Panc1 (cell line): Measurements from ENCODE around the gene PLP1. TPM values are rescaled to one million over a fixed set of nuclear protein-coding genes. Genes with fewer than 3 reads are reported as not detected.

Experiments
- ATAC-seq: fragments of 200-7000 bp; cut with Tn5 transposase; 2 replicates; pipeline ENCODE4 v1.9.1; 2020; ENCODE audit warnings: mild to moderate bottlenecking, moderate library complexity
- BruUV-seq: library from RNA; stranded (reverse); fragments of 400-500 nt; replicated peaks from 2 replicates; lab custom pipeline; 2021; lab: Mats Ljungman, UMichigan
- CTCF ChIA-PET: fragments of 300-600 bp; sonication (Branson Sonifier 250); formaldehyde crosslinking; loops from one replicate; lab custom pipeline; 2022; ENCODE audit warnings: antibody characterized with exemption; lab: Charles Lee
- POLR2A ChIA-PET: fragments of 300-600 bp; sonication (Branson Sonifier 250); formaldehyde crosslinking; loops from one replicate; lab custom pipeline; 2022; ENCODE audit warnings: antibody characterized with exemption; lab: Charles Lee
- DNase-seq: peaks from one replicate; pipeline ENCODE4 v3.0.0-alpha.2; 2010; ENCODE audit warnings: low read depth, low spot score
- H3K27ac ChIP-seq: 2 replicates; pipeline ENCODE4 v1.5.1; 2011; ENCODE audit warnings: mild to moderate bottlenecking, low read length, inconsistent platforms
- H3K27me3 ChIP-seq: fragments of 200-500 bp; sonication (Bioruptor generic); 2 replicates; pipeline ENCODE4 v1.6.0; 2014; ENCODE audit warnings: low read length, inconsistent platforms; ENCODE audit not compliant: control insufficient read depth, insufficient read depth
- H3K36me3 ChIP-seq: fragments of 200-500 bp; sonication (Bioruptor generic); 2 replicates; pipeline ENCODE4 v1.5.1; 2014; ENCODE audit warnings: inconsistent platforms, mild to moderate bottlenecking, low read length, moderate library complexity; ENCODE audit not compliant: control insufficient read depth, insufficient read depth
- H3K4me1 ChIP-seq: 2 replicates; pipeline ENCODE4 v1.5.1; 2011; ENCODE audit warnings: inconsistent platforms, mild to moderate bottlenecking, low read length, moderate library complexity; ENCODE audit not compliant: control insufficient read depth, insufficient read depth
- H3K4me3 ChIP-seq, 2 experiments: 2 replicates each; pipeline ENCODE4 v1.5.1; 2011 to 2012; ENCODE audit warnings: low read depth in 2 of 2, low read length in 2 of 2, mild to moderate bottlenecking in 2 of 2, inconsistent platforms in 1 of 2, moderate library complexity in 1 of 2
- H3K9me3 ChIP-seq: fragments of 200-500 bp; sonication (Bioruptor generic); 2 replicates; pipeline ENCODE4 v1.5.1; 2014; ENCODE audit warnings: low read depth, mild to moderate bottlenecking, inconsistent platforms, low read length, moderate library complexity; ENCODE audit not compliant: control insufficient read depth, insufficient read depth
- POLR2AphosphoS5 ChIP-seq: IDR thresholded peaks from 2 replicates; pipeline ENCODE4 v1.6.1; 2012; ENCODE audit warnings: mild to moderate bottlenecking, low read depth, low read length, moderate library complexity
- SIN3A ChIP-seq: IDR thresholded peaks from 2 replicates; pipeline ENCODE4 v1.6.1; 2012; ENCODE audit warnings: low read depth, mild to moderate bottlenecking, low read length, moderate library complexity, borderline replicate concordance; ENCODE audit not compliant: insufficient read depth
- TCF7L2 ChIP-seq: IDR thresholded peaks from 2 replicates; pipeline ENCODE4 v1.6.1; 2011; ENCODE audit warnings: mild to moderate bottlenecking, low read depth, low read length, inconsistent platforms
- in situ Hi-C: cut with HindIII; loops from 2 replicates; pipeline ENCODE4 v1.10.0; 2016; ENCODE audit warnings: low sequenced_read_pairs, low pct_unique_long_range_greater_than_20kb
- intact Hi-C: fragments of 100-400 bp; cut with micrococcal nuclease; formaldehyde crosslinking; loops from one replicate; pipeline ENCODE4 v1.10.0; 2022; ENCODE audit not compliant: unreplicated experiment
- total RNA-seq: library from RNA; stranded (reverse); gene quantifications from one replicate; pipeline ENCODE4 v1.2.1, GENCODE V29; 2021; ENCODE audit not compliant: unreplicated experiment
- TF ChIP-seq, protein P1 (sequence below), 2 experiments: IDR thresholded peaks; 2 replicates each; pipeline ENCODE4 v1.6.1; 2011 to 2012; ENCODE audit warnings: low read depth in 2 of 2, control low read depth in 1 of 2, low read length in 1 of 2, mild to moderate bottlenecking in 1 of 2, moderate library complexity in 1 of 2; ENCODE audit not compliant: insufficient read depth in 1 of 2
- TF ChIP-seq, protein P2 (sequence below): fragments of 450-650 bp; IDR thresholded peaks from 2 replicates; pipeline ENCODE4 v1.5.1; 2017; ENCODE audit warnings: mild to moderate bottlenecking

PLP1 gene
- total RNA-seq, 1 experiment from 2014 or later, result 0.13 TPM

GRCh38 chrX:103730796-103731493 lies 45.7 kb upstream of the PLP1 start:
- TF ChIP-seq, protein P1, sequence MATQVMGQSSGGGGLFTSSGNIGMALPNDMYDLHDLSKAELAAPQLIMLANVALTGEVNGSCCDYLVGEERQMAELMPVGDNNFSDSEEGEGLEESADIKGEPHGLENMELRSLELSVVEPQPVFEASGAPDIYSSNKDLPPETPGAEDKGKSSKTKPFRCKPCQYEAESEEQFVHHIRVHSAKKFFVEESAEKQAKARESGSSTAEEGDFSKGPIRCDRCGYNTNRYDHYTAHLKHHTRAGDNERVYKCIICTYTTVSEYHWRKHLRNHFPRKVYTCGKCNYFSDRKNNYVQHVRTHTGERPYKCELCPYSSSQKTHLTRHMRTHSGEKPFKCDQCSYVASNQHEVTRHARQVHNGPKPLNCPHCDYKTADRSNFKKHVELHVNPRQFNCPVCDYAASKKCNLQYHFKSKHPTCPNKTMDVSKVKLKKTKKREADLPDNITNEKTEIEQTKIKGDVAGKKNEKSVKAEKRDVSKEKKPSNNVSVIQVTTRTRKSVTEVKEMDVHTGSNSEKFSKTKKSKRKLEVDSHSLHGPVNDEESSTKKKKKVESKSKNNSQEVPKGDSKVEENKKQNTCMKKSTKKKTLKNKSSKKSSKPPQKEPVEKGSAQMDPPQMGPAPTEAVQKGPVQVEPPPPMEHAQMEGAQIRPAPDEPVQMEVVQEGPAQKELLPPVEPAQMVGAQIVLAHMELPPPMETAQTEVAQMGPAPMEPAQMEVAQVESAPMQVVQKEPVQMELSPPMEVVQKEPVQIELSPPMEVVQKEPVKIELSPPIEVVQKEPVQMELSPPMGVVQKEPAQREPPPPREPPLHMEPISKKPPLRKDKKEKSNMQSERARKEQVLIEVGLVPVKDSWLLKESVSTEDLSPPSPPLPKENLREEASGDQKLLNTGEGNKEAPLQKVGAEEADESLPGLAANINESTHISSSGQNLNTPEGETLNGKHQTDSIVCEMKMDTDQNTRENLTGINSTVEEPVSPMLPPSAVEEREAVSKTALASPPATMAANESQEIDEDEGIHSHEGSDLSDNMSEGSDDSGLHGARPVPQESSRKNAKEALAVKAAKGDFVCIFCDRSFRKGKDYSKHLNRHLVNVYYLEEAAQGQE (IDR thresholded peaks at IDR 0.05; ENCODE audit: insufficient read depth in 1 of 2, low read depth in 2 of 2, low read length in 1 of 2), result no peak
- TF ChIP-seq, protein P2, sequence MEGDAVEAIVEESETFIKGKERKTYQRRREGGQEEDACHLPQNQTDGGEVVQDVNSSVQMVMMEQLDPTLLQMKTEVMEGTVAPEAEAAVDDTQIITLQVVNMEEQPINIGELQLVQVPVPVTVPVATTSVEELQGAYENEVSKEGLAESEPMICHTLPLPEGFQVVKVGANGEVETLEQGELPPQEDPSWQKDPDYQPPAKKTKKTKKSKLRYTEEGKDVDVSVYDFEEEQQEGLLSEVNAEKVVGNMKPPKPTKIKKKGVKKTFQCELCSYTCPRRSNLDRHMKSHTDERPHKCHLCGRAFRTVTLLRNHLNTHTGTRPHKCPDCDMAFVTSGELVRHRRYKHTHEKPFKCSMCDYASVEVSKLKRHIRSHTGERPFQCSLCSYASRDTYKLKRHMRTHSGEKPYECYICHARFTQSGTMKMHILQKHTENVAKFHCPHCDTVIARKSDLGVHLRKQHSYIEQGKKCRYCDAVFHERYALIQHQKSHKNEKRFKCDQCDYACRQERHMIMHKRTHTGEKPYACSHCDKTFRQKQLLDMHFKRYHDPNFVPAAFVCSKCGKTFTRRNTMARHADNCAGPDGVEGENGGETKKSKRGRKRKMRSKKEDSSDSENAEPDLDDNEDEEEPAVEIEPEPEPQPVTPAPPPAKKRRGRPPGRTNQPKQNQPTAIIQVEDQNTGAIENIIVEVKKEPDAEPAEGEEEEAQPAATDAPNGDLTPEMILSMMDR, result no peak
- TF ChIP-seq POLR2AphosphoS5 (no peak), SIN3A (no peak), TCF7L2 (no peak)
- no TSS peak for BruUV-seq
- no peak overlapping the region for H3K4me3 ChIP-seq
- no peaks in the 10 kb centered on the region for H3K36me3 ChIP-seq
- ATAC-seq, result no peak
- intact Hi-C loops, result no loop called here
- DNase-seq, result no peak
- in situ Hi-C loops, result no loop called here
- H3K27me3 ChIP-seq, result peaks cover 9% of the 10 kb centered on the region
- H3K27ac ChIP-seq, result no peak overlapping the region
- ChIA-PET POLR2A (interaction anchor here (0.7 kb wide), 1 partner anchor 146 kb away, joined by 6 read pairs; no protein-coding TSS in a partner anchor), CTCF (no interaction called here)
- H3K4me1 ChIP-seq, result no peaks in the 10 kb centered on the region
- H3K9me3 ChIP-seq, result no peaks in the 10 kb centered on the region

- in situ Hi-C loops (no loop called here), intact Hi-C loops (no loop called here)
- TF ChIP-seq, protein P2, result no peak
- TF ChIP-seq TCF7L2, result no peak
- TF ChIP-seq, protein P1 (IDR thresholded peaks at IDR 0.05; ENCODE audit: insufficient read depth in 1 of 2, low read depth in 2 of 2, low read length in 1 of 2), result no peak
- no peak for TF ChIP-seq SIN3A
- H3K4me3 ChIP-seq, result no peak overlapping the region
- DNase-seq, result no peak
- POLR2A ChIA-PET, result no interaction called here
- CTCF ChIA-PET, result interaction anchor here (0.5 kb wide), 1 partner anchor 47 kb away, joined by 5 read pairs; no protein-coding TSS in a partner anchor
- no peaks in the 10 kb centered on the region for H3K36me3 ChIP-seq
- H3K4me1 ChIP-seq, result no peaks in the 10 kb centered on the region
- no peak overlapping the region for H3K27ac ChIP-seq
- ATAC-seq, result no peak
- BruUV-seq, result no TSS peak
- peaks cover 9% of the 10 kb centered on the region for H3K27me3 ChIP-seq
- no peaks in the 10 kb centered on the region for H3K9me3 ChIP-seq
Measured at GRCh38 chrX:103733017-103733416, 43.6 kb upstream of the PLP1 start.
